ENCODE results near the gene GBGT1.

DNA sequence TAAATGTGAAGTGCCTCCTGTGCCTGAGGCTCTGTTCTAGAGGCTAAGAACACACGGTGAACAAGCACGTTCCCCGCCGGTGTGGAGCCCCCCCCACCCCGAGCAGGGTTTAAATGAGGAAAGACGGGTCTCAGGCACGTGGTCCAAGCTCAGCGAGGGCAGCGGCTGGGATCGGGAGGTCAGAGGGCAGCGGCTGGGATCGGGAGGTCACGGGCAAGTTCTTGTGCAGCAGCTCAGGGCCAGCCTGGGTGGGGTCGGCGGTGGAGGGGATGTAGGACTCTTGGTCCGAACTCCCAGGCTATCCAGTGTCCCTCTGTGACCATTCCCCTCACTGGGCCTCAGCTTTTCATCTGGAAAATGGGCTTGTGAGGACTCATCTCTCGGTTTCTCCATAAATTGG is 2.7 kb upstream of the GBGT1 start:
- TF ChIP-seq POLR2A (IDR thresholded peaks at IDR 0.05), result no peak
- TF ChIP-seq, protein P1, sequence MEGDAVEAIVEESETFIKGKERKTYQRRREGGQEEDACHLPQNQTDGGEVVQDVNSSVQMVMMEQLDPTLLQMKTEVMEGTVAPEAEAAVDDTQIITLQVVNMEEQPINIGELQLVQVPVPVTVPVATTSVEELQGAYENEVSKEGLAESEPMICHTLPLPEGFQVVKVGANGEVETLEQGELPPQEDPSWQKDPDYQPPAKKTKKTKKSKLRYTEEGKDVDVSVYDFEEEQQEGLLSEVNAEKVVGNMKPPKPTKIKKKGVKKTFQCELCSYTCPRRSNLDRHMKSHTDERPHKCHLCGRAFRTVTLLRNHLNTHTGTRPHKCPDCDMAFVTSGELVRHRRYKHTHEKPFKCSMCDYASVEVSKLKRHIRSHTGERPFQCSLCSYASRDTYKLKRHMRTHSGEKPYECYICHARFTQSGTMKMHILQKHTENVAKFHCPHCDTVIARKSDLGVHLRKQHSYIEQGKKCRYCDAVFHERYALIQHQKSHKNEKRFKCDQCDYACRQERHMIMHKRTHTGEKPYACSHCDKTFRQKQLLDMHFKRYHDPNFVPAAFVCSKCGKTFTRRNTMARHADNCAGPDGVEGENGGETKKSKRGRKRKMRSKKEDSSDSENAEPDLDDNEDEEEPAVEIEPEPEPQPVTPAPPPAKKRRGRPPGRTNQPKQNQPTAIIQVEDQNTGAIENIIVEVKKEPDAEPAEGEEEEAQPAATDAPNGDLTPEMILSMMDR (IDR thresholded peaks at IDR 0.05), result no peak
- no peak for TF ChIP-seq POLR2AphosphoS5 (IDR thresholded peaks at IDR 0.05)

Data from breast epithelium (tissue), 3 donors.